Adipose tissue (tissue), 3 donors: ENCODE measurements around the gene PACRG. TPM values are rescaled to one million over a fixed set of nuclear protein-coding genes. Genes with fewer than 3 reads are reported as not detected.

Experiments
- H3K27ac ChIP-seq: one replicate; pipeline ENCODE4 v1.5.1; 2013; ENCODE audit warnings: low read depth, low read length
- WGBS, 3 donors: extraction: QIAGEN DNeasy Blood & Tissue Kit; methylation state at CpG; one replicate each; pipeline ENCODE4 v1.1.7; 2013; 5-methylcytosine and 5-hydroxymethylcytosine counted together
- polyA plus RNA-seq, 3 donors: library from polyadenylated mRNA; stranded (reverse); fragments of 200-250 nt; gene quantifications; one replicate each; pipeline ENCODE4 v1.2.3, GENCODE V29; 2013
- donor health status: healthy with polysubstance abuse.
- donor health status: Bipolar disorder and iron deficiency.
- donor health status: healthy.

The PACRG gene
- polyA plus RNA-seq, 3 donors = 0.34 to 4.8 TPM; not detected in 1

DNA sequence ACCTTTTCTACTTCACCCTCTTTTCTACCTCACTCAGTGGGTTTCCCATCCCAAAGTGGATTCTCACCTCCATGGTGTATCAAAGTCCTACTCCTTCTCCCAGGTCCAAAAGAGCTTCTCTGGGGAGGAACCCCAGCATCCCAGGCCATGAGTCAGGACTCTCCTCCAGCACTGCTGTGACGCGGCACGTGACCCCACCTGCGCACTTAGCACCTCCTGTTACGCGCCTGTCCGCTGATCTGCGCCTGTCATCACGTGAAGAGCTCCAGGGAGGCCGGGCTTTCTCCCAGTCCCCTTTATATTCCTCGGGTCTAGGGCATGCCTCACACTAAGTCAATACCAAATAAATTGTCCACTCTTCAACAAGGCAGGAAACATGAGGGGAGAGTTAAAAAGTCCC is 459.8 kb downstream of the PACRG start:
- 94 to 97% (median 95%) methylated on average over 11 of the region's 11 CpGs for WGBS, 3 donors
- no peak overlapping the region for H3K27ac ChIP-seq

DNA sequence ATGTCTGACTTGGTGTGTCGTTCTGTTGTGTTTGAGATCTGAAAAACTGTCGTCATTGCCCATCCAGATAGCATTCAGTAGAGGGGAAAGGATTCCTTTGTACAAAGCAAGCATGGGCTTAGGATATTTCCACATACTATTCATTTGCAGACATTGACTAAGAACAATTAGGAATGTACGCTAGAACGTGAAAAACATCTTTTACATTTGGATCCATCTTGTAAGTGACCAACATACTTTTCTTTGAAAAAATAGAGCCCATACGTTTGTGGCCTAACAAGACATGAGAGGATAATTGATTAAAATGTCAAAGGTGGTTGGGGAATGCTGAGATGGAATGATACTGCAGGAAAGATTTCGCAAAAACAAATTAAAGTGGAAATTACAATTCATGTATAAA is 461.0 kb downstream of the PACRG start:
- 85 to 90% (median 89%) methylated on average over 6 of the region's 6 CpGs for WGBS, 3 donors
- H3K27ac ChIP-seq = no peak overlapping the region

DNA sequence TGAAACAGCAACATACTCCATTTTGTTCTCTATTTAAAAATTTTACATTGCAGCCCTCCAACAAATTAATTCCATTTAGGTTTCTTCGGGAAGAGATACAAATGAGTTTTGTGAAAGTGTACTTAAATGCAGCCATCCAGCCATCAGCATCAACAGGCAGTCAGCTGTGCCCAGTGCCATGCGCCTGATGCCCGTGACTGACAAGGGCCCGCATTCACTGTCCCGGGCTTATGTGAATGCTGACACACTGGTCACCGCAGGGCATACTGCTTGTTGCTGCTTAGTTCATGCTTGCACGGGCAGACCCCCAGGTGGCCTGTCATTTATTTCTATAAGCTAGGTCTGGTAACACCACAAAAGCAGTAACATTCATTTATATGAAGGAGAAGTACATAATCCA is 461.8 kb downstream of the PACRG start:
- no peak overlapping the region for H3K27ac ChIP-seq
- 93 to 96% (median 95%) methylated on average over 7 of the region's 7 CpGs for WGBS, 3 donors

DNA sequence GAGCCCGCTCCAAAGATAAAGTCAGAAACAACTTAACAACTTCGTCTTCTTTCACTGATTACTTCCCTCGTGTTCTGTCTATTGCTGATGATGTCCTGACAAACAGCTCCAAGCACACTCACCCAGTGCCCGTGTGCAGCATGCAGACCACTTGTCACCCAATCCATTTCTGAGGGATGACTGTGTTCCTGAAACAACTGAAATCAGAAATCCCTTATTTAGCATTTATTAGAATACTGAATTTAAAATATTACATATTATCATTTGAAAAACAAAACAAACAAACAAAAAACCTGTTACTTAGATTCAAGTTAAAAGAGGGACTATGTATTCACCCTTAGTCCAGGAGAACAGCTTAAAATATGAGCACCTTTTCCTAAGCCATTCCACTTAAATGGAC is 463.0 kb downstream of the PACRG start:
- 87 to 92% (median 91%) methylated on average over 4 of the region's 4 CpGs for WGBS, 3 donors

DNA sequence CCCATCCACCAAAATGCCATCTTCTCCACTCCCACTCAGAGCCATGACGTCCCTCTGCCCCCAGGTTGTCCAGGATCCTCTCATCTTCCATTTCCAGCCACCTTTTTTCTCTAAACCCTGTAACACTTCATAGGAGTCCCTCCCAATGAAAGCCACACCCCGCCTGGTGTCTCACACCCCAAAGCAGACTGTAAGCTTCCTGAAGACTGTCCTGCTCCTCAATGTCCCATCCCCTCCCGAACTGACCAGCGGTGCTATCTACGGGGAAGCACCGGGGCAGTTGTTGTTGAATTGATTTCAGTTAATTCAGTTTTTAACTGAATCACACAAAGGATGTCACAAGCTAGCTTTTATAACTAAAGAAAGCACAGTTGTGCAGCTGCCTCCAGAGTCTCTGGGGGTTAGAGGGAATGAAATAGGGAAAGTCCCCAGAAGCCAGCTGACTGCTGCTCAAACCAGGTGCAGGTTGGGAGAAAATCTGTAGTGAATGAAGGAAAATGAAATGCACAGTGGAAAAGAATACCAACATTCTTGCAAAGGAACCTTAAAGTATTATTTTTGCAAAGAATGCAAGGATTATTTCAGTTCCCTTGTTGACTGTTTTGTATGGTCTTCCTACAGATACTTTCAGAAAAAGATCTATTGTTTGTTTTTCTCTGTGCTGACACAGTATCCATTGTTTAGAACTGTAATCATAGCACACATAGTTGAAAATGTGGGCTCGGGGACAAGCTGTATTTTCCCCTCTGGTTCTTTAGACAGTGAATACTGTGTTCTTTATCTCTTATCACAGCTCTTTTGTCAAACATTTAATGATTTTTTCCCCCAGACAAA is 464.1 kb downstream of the PACRG start:
- WGBS, 3 donors = 44 to 73% (median 56%) methylated on average over 7 of the region's 7 CpGs
- H3K27ac ChIP-seq = no peak overlapping the region

More for the DNA sequence above, 463.0 kb downstream of the PACRG start:
- no peak overlapping the region for H3K27ac ChIP-seq

GRCh38 chr6:163192591-163192990 is 464.8 kb downstream of the PACRG start:
- no peak overlapping the region for H3K27ac ChIP-seq
- 60 to 79% (median 78%) methylated on average over 5 of the region's 5 CpGs for WGBS, 3 donors

DNA sequence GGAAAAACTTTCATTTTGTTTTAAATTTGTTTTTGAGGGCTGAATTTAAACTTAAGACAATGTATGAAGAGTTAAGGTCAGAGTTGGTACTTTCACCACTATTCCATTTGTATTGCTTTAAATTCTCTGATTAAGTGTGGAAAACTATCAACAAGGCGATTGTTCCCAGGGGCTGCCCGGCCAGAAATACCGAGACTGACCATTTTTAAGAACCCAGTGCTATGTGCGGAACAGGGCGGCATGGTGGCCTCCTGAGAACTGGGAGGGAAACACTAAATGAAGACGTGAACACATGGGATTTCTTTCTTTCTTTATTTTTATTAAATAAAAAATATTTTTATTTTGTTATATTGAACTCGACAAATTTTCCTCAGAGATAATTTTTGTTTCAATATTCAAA is 465.6 kb downstream of the PACRG start:
- H3K27ac ChIP-seq = no peak overlapping the region
- 92 to 96% (median 94%) methylated on average over 7 of the region's 7 CpGs for WGBS, 3 donors

GRCh38 chr6:163195721-163196691 is 468.2 kb downstream of the PACRG start:
- WGBS, 3 donors = 92 to 95% (median 93%) methylated on average over 31 of the region's 31 CpGs
- no peak overlapping the region for H3K27ac ChIP-seq

DNA sequence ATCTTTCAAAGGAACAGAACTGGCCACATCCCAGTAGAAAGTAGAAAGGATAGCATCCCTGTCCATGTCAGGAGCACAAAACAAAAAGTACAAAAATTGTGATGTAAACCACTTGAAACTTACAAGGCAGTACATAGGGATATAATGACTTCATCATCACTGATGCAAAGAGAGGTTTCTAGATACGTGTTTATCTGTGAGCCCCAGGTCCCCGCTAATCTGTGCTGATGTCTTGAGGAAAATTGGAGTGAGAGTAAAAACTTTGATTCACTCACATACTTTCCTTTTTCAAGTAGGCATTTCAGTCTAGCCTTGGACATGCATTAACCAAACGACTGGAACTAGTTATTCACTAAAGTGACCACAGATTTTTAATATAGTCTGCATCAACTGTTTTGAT is 470.1 kb downstream of the PACRG start:
- 79 to 92% (median 88%) methylated on average over 3 of the region's 3 CpGs for WGBS, 3 donors
- no peak overlapping the region for H3K27ac ChIP-seq

DNA sequence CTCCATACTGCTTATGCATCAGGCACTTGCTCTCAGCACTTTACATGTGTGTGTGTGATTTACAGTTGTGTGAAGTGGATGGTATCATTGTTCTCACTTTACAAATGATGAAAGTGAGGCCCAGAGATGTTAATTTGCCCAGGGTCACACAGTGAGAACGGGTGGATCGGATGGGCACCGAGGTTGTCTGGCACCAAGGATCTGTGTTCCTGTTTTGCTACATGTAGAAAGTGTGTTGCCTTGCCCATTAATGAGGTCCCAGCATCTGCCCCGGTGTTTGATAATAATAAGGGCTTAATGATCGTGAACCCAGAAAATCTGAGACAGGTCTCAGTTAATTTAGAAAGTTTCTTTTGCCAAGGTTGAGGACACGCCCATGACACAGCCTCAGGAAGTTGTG is 470.6 kb downstream of the PACRG start:
- 87 to 92% (median 90%) methylated on average over 6 of the region's 6 CpGs for WGBS, 3 donors
- no peak overlapping the region for H3K27ac ChIP-seq

GRCh38 chr6:163199371-163199770 is 471.6 kb downstream of the PACRG start:
- no peak overlapping the region for H3K27ac ChIP-seq
- 88 to 92% (median 90%) methylated on average over 4 of the region's 4 CpGs for WGBS, 3 donors

GRCh38 chr6:163200289-163200688 is 472.5 kb downstream of the PACRG start:
- no peak overlapping the region for H3K27ac ChIP-seq
- WGBS, 3 donors = 85 to 88% (median 85%) methylated on average over 11 of the region's 11 CpGs

- H3K27ac ChIP-seq = no peak overlapping the region
- WGBS, 3 donors = 90 to 94% (median 90%) methylated on average over 8 of the region's 8 CpGs
Observed at GRCh38 chr6:163200694-163201093, 472.9 kb downstream of the PACRG start.

DNA sequence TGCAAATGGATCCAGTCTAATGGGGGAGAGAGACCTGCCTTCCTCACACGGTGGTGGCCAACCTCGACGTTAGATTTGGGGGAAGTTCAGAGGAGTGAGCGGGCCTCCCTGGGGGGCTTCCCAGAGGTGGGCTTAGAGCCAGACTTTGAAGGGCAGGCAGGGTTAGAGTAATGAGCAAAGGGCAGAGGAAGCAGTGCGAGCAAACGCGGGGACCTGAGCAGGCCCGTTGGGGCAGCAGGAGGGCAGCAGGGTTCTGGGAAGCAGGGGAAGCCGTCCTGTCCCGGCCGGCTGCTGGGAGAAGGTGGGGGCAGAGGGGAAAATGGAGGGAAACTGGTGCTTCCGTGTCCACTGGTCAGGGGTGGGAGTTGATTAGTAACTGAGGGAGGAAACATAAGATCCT is 474.1 kb downstream of the PACRG start:
- H3K27ac ChIP-seq = no peak overlapping the region
- whole genome bisulfite sequencing, 3 donors = 79 to 83% (median 80%) methylated on average over 12 of the region's 12 CpGs

- no peak overlapping the region for H3K27ac ChIP-seq
- 95 to 96% (median 95%) methylated on average over 2 of the region's 2 CpGs for WGBS, 3 donors
Observed at GRCh38 chr6:163206196-163206595, 478.4 kb downstream of the PACRG start.

DNA sequence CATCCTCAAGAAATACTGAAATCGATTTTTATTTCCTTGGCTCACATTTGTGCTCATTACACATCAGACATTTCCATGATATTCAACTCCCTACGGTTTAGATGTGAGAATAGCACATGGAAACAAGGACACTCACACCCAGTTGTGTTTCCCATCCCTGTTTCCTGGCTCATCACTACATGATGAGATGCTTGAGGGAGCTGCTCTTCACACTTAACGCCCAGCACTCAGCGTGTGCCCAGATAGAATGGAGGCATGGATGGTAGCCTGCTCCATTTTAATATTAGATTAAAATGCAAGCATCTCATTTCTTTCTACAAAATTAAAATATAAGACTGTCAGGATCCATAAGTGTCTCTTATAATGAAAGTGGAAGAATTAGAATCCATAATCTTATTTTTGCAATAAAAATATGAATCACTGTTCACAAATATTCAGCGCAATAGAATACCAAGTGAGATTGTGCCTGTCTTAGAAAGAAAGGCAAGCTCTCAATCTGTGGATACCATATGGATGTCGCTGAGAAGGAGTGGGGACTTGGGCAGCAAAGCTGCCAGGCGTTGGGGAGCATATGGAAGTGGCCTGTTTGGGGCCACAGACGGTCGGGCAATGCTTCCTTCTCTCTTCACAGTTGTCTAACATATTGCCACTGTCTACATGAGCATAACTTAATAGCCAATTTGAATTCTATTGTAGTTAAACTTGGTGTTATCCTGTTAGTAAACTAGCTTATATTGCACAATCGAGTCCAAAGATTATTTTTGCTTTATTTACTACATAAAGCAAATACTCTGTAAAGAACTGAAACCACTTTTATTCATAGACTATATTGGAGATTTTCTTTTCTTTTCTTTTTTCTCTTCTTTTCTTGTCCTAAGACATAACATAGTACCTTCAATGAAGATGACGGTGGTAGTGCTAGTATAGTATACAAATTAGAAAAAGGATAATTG is 479.9 kb downstream of the PACRG start:
- H3K27ac ChIP-seq = no peak overlapping the region
- 85 to 89% (median 88%) methylated on average over 11 of the region's 11 CpGs for WGBS, 3 donors

DNA sequence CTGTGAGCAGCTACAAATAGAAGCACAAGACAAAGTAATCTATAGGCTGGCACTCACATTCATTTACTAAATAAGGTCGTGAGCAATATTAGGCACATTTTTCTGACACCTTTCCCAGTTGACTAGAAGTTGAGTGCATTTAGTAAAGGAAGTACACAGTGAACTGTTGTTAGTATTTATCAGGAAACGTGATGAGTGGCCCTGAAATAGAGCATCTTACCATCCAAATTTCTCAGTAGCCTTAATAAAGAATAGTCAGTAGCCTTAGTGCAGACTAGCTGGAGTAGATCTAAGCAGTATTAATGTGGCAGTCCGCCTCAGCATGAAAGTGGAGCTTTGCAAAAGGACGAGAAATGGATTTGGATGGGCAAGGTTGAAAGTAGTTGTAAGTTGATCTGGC is 481.2 kb downstream of the PACRG start:
- H3K27ac ChIP-seq = no peak overlapping the region
- WGBS, 3 donors = 69 to 73% (median 71%) methylated on average over 4 of the region's 4 CpGs

GRCh38 chr6:163212123-163212522 is 484.3 kb downstream of the PACRG start:
- 83 to 100% (median 84%) methylated on average over 1 of the region's 1 CpG for WGBS, 3 donors
- H3K27ac ChIP-seq = no peak overlapping the region
